ELR (cell line): ENCODE results near the gene TMEM266.

Experiments
- DNase-seq: peaks from one replicate; pipeline ENCODE4 v3.0.0-alpha.2; 2015; ENCODE audit warnings: low read depth

TMEM266 gene

GRCh38 chr15:76184650-76185035, 124.9 kb downstream of the TMEM266 start:
- no peak for DNase-seq

- peak; percentile 82 for DNase-seq
Observed at GRCh38 chr15:76185716-76186115, 125.9 kb downstream of the TMEM266 start.

GRCh38 chr15:76187163-76187562, 127.4 kb downstream of the TMEM266 start:
- DNase-seq: no peak

- DNase-seq: no peak
Observed at GRCh38 chr15:76189106-76189505, 129.3 kb downstream of the TMEM266 start.

- DNase-seq: no peak
Observed at GRCh38 chr15:76190070-76190564, 130.3 kb downstream of the TMEM266 start.

- peak; percentile 82 for DNase-seq
Observed at GRCh38 chr15:76190751-76191538, 131.2 kb downstream of the TMEM266 start.

GRCh38 chr15:76191539-76192244, 131.9 kb downstream of the TMEM266 start:
- DNase-seq: no peak

GRCh38 chr15:76192715-76193114, 132.9 kb downstream of the TMEM266 start:
- no peak for DNase-seq

GRCh38 chr15:76193934-76194333, 134.1 kb downstream of the TMEM266 start:
- DNase-seq: no peak

- no peak for DNase-seq
Observed at GRCh38 chr15:76195506-76196268, 135.9 kb downstream of the TMEM266 start.

- peak; percentile 88 for DNase-seq
Observed at GRCh38 chr15:76196269-76197231, 136.8 kb downstream of the TMEM266 start.

- peak; percentile 51 for DNase-seq
Observed at GRCh38 chr15:76197703-76198455, 138.1 kb downstream of the TMEM266 start.

GRCh38 chr15:76198456-76199105, 138.8 kb downstream of the TMEM266 start:
- no peak for DNase-seq

GRCh38 chr15:76199106-76200082, 139.6 kb downstream of the TMEM266 start:
- peak; percentile 81 for DNase-seq

GRCh38 chr15:76200083-76200465, 140.3 kb downstream of the TMEM266 start:
- no peak for DNase-seq

GRCh38 chr15:76200641-76201105, 140.9 kb downstream of the TMEM266 start:
- DNase-seq: no peak

- DNase-seq: no peak
Observed at GRCh38 chr15:76201536-76202255, 141.9 kb downstream of the TMEM266 start.
